OCI-LY3 (cell line): ENCODE results near the gene ABCA2.

Experiments
- CTCF ChIP-seq: fragments of 200-600, 300-600 bp; sonication (generic); IDR thresholded peaks from 2 replicates; pipeline ENCODE4 v1.5.1; 2014; ENCODE audit warnings: antibody characterized with exemption, low read length, low read depth
- EZH2phosphoT487 ChIP-seq: fragments of 200-600 bp; shearing (Covaris generic); IDR thresholded peaks from 2 replicates; pipeline ENCODE4 v1.6.1; 2018; ENCODE audit warnings: antibody characterized with exemption, mixed run types, low read depth

GRCh38 chr9:136977649-136978072 is 50.4 kb downstream of the ABCA2 start:
- TF ChIP-seq CTCF (no peak), EZH2phosphoT487 (no peak)
